K562 (cell line): Measurements from ENCODE around the gene ZNRF2.

Source experiments
- CBX8 ChIP-seq: fragments of 200-600 bp; sonication (generic); IDR thresholded peaks from 2 replicates; pipeline ENCODE4 v1.6.1; 2012; ENCODE audit warnings: borderline replicate concordance, mixed run types, low read depth, mild to moderate bottlenecking, moderate library complexity, mixed read lengths, low read length, control low read depth, inconsistent platforms; ENCODE audit not compliant: poor library complexity, severe bottlenecking; ENCODE audit errors: extremely low read depth
- CTCF ChIP-seq, 3 experiments: IDR thresholded peaks in 2 of 3; conservative IDR thresholded peaks in 1 of 3; 2 replicates each; pipeline ENCODE4 v1.5.1; 2011 to 2012; ENCODE audit warnings: low read length in 3 of 3, mild to moderate bottlenecking in 3 of 3, control low read depth in 2 of 3, improper control_type of control experiment in 1 of 3, inconsistent platforms in 1 of 3, low read depth in 1 of 3, mixed read lengths in 1 of 3, moderate library complexity in 1 of 3; ENCODE audit not compliant: insufficient read depth in 2 of 3
- XRCC3 ChIP-seq: fragments of 450-650 bp; IDR thresholded peaks from 2 replicates; pipeline ENCODE4 v1.6.1; 2017; ENCODE audit warnings: mild to moderate bottlenecking, moderate library complexity
- ZNF239 ChIP-seq: fragments of 250-450 bp; sonication (Bioruptor Pico); IDR thresholded peaks from 2 replicates; pipeline ENCODE4 v1.4.0; 2020; ENCODE audit warnings: mild to moderate bottlenecking
- ZNF274 ChIP-seq: IDR thresholded peaks from 2 replicates; pipeline ENCODE4 v1.6.1; 2011; ENCODE audit warnings: low read depth, mild to moderate bottlenecking, low read length, moderate library complexity, borderline replicate concordance

GRCh38 chr7:30276203-30276900, 8.0 kb upstream of the ZNRF2 start:
- TF ChIP-seq CTCF (IDR thresholded peaks at IDR 0.05 in 2 of 3, conservative IDR thresholded peaks at IDR 0.05 in 1 of 3; ENCODE audit: insufficient read depth in 2 of 3, low read depth in 1 of 3, low read length in 3 of 3): peak; percentile 82 to 86 (median 82)
- no peak for TF ChIP-seq ZNF239 (CRISPR knock-in tag)
- TF ChIP-seq CBX8: no peak
- TF ChIP-seq XRCC3: no peak
- no peak for TF ChIP-seq ZNF274
